OCI-LY7 (cell line): ENCODE data around the gene ATPAF2.

ENCODE experiments used
- EZH2phosphoT487 ChIP-seq: fragments of 200-600 bp; sonication (generic); IDR thresholded peaks from 2 replicates; pipeline ENCODE4 v1.6.1; 2018; ENCODE audit warnings: low read depth, borderline replicate concordance, mild to moderate bottlenecking, mixed run types, antibody characterized with exemption, low read length, moderate library complexity, mixed read lengths
- TF ChIP-seq, protein P1 (sequence below): fragments of 200-600 bp; sonication (generic); conservative IDR thresholded peaks from 2 replicates; pipeline ENCODE4 v1.5.1; 2014; ENCODE audit warnings: mild to moderate bottlenecking, antibody characterized with exemption, low read length, moderate library complexity, mixed read lengths

DNA sequence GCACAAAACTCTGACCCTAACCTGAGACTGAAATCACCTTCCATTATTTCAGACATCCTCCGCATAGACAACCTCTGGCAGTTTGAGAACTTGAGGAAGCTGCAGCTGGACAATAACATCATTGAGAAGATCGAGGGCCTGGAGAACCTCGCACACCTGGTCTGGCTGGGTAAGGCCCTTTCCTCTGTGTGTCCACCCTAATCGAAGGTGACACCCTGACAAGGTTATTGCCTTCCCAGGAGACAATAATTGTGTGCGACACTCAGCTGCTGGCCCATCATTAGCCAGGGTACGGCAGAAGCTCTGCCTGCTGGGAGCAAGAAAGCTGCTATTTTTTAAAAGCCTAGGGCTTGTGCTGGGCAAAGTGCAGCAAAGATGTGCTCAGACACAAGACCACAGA lies 55.2 kb downstream of the ATPAF2 start:
- TF ChIP-seq, protein P1, sequence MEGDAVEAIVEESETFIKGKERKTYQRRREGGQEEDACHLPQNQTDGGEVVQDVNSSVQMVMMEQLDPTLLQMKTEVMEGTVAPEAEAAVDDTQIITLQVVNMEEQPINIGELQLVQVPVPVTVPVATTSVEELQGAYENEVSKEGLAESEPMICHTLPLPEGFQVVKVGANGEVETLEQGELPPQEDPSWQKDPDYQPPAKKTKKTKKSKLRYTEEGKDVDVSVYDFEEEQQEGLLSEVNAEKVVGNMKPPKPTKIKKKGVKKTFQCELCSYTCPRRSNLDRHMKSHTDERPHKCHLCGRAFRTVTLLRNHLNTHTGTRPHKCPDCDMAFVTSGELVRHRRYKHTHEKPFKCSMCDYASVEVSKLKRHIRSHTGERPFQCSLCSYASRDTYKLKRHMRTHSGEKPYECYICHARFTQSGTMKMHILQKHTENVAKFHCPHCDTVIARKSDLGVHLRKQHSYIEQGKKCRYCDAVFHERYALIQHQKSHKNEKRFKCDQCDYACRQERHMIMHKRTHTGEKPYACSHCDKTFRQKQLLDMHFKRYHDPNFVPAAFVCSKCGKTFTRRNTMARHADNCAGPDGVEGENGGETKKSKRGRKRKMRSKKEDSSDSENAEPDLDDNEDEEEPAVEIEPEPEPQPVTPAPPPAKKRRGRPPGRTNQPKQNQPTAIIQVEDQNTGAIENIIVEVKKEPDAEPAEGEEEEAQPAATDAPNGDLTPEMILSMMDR, result no peak
- no peak for TF ChIP-seq EZH2phosphoT487
